ENCODE measurements around the gene ZNF512. TPM values are rescaled to one million over a fixed set of nuclear protein-coding genes. Genes with fewer than 3 reads are reported as not detected.

ZNF512 gene
- total RNA-seq, 2 donors from 2014 or later, result 13.8 to 14.6 TPM

GRCh38 chr2:27561060-27561459, 21.8 kb upstream of the ZNF512 start:
- no peak for TF ChIP-seq CTCF (IDR thresholded peaks at IDR 0.05)
- H3K4me3 ChIP-seq, result no peak overlapping the region
- no peak for DNase-seq
- no peaks in the 10 kb centered on the region for H3K4me1 ChIP-seq
- no peaks in the 10 kb centered on the region for H3K36me3 ChIP-seq
- intact Hi-C loops (cut with DNase I), result loop anchor here (10.0 kb wide), 1 partner anchor 56 kb away; no protein-coding TSS in a partner anchor
- no peak overlapping the region for H3K9ac ChIP-seq (ENCODE audit: low read depth in 2 of 2, low read length in 2 of 2)
- H3K27ac ChIP-seq, result no peak overlapping the region
- H3K27me3 ChIP-seq, result no peaks in the 10 kb centered on the region
- no peaks in the 10 kb centered on the region for H3K9me3 ChIP-seq

GRCh38 chr2:27566628-27567027, 16.2 kb upstream of the ZNF512 start:
- Histone ChIP-seq H3K9me3 (no peaks in the 10 kb centered on the region), H3K27ac (no peak overlapping the region), H3K4me3 (no peak overlapping the region), H3K4me1 (no peaks in the 10 kb centered on the region), H3K9ac (ENCODE audit: low read depth in 2 of 2, low read length in 2 of 2) (no peak overlapping the region), H3K36me3 (no peaks in the 10 kb centered on the region), H3K27me3 (no peaks in the 10 kb centered on the region)
- intact Hi-C loops (cut with DNase I), result loop anchor here (10.0 kb wide), 1 partner anchor 62 kb away; no protein-coding TSS in a partner anchor
- DNase-seq, result no peak
- TF ChIP-seq CTCF (IDR thresholded peaks at IDR 0.05), result no peak

GRCh38 chr2:27569398-27569797, 13.4 kb upstream of the ZNF512 start:
- Histone ChIP-seq H3K9ac (ENCODE audit: low read depth in 2 of 2, low read length in 2 of 2) (no peak overlapping the region), H3K4me3 (no peak overlapping the region), H3K27me3 (no peaks in the 10 kb centered on the region), H3K9me3 (no peaks in the 10 kb centered on the region), H3K27ac (no peak overlapping the region), H3K4me1 (no peaks in the 10 kb centered on the region), H3K36me3 (no peaks in the 10 kb centered on the region)
- TF ChIP-seq CTCF (IDR thresholded peaks at IDR 0.05), result no peak
- no peak for DNase-seq
- intact Hi-C loops (cut with DNase I), result loop anchor here (10.0 kb wide), 1 partner anchor 65 kb away; no protein-coding TSS in a partner anchor

- no peaks in the 10 kb centered on the region for H3K9me3 ChIP-seq
- H3K4me3 ChIP-seq, result no peak overlapping the region
- no peak for DNase-seq
- no peaks in the 10 kb centered on the region for H3K27me3 ChIP-seq
- no peaks in the 10 kb centered on the region for H3K4me1 ChIP-seq
- intact Hi-C loops (cut with DNase I), result no loop called here
- H3K36me3 ChIP-seq, result no peaks in the 10 kb centered on the region
- no peak for TF ChIP-seq CTCF (IDR thresholded peaks at IDR 0.05)
- H3K9ac ChIP-seq (ENCODE audit: low read depth in 2 of 2, low read length in 2 of 2), result no peak overlapping the region
- no peak overlapping the region for H3K27ac ChIP-seq
Measured at GRCh38 chr2:27571197-27571596, 11.6 kb upstream of the ZNF512 start.

- H3K4me1 ChIP-seq, result no peaks in the 10 kb centered on the region
- no peak for TF ChIP-seq CTCF (IDR thresholded peaks at IDR 0.05)
- H3K36me3 ChIP-seq, result no peaks in the 10 kb centered on the region
- no peak overlapping the region for H3K27ac ChIP-seq
- no peak overlapping the region for H3K4me3 ChIP-seq
- no peaks in the 10 kb centered on the region for H3K9me3 ChIP-seq
- H3K27me3 ChIP-seq, result no peaks in the 10 kb centered on the region
- no peak for DNase-seq
- H3K9ac ChIP-seq (ENCODE audit: low read depth in 2 of 2, low read length in 2 of 2), result no peak overlapping the region
- intact Hi-C loops (cut with DNase I), result no loop called here
Measured at GRCh38 chr2:27571681-27572080, 11.2 kb upstream of the ZNF512 start.

Measured in colonic mucosa (tissue), 4 donors.